ENCODE data around the gene PALD1.
A peak's percentile ranks its signal among the peaks of the same experiment; 100 is the strongest.

Gene PALD1

GRCh38 chr10:70478191-70479164 is at the start of gene PALD1:
Gene PALD1, plus strand, starts transcription at chr10:70478767. Its CDS starts 47,185 bp downstream, at chr10:70525952.
- peak; percentile 89 for DNase-seq

GRCh38 chr10:70430493-70431445 is 47.8 kb upstream of the PALD1 start:
- DNase-seq: no peak

- DNase-seq: no peak
Measured at GRCh38 chr10:70432101-70432500, 46.5 kb upstream of the PALD1 start.

- no peak for DNase-seq
Measured at GRCh38 chr10:70432561-70433263, 45.9 kb upstream of the PALD1 start.

GRCh38 chr10:70433581-70434280 is 44.8 kb upstream of the PALD1 start:
- DNase-seq: no peak

- DNase-seq: no peak
Measured at GRCh38 chr10:70435241-70436085, 43.1 kb upstream of the PALD1 start.

- DNase-seq: no peak
Measured at GRCh38 chr10:70437721-70438120, 40.8 kb upstream of the PALD1 start.

GRCh38 chr10:70440296-70441160 is 38.0 kb upstream of the PALD1 start:
- DNase-seq: no peak

- no peak for DNase-seq
Measured at GRCh38 chr10:70441161-70441894, 37.2 kb upstream of the PALD1 start, which contains the start of gene NODAL. Gene NODAL, minus strand, starts transcription at chr10:70441681. Its CDS starts 14 bp downstream, at chr10:70441667.

- no peak for DNase-seq
Measured at GRCh38 chr10:70441895-70442309, 36.7 kb upstream of the PALD1 start.

GRCh38 chr10:70442332-70442988 is 36.1 kb upstream of the PALD1 start:
- DNase-seq: no peak

GRCh38 chr10:70444744-70445143 is 33.8 kb upstream of the PALD1 start:
- DNase-seq: no peak

- no peak for DNase-seq
Measured at GRCh38 chr10:70445718-70446657, 32.6 kb upstream of the PALD1 start.

- DNase-seq: no peak
Measured at GRCh38 chr10:70448236-70448635, 30.3 kb upstream of the PALD1 start.

- no peak for DNase-seq
Measured at GRCh38 chr10:70455213-70455630, 23.3 kb upstream of the PALD1 start.

GRCh38 chr10:70456164-70456563 is 22.4 kb upstream of the PALD1 start:
- no peak for DNase-seq

- no peak for DNase-seq
Measured at GRCh38 chr10:70457759-70458305, 20.7 kb upstream of the PALD1 start.
